HG03558 (cell line): Measurements from ENCODE around the gene SCYL3.

Source experiments
- ATAC-seq: cut with Tn5 transposase; IDR thresholded peaks from one replicate; pipeline ENCODE4 v1.9.1; 2021; ENCODE audit warnings: moderate number of reproducible peaks; ENCODE audit not compliant: unreplicated experiment; ENCODE audit errors: extremely low read depth

SCYL3 gene

DNA sequence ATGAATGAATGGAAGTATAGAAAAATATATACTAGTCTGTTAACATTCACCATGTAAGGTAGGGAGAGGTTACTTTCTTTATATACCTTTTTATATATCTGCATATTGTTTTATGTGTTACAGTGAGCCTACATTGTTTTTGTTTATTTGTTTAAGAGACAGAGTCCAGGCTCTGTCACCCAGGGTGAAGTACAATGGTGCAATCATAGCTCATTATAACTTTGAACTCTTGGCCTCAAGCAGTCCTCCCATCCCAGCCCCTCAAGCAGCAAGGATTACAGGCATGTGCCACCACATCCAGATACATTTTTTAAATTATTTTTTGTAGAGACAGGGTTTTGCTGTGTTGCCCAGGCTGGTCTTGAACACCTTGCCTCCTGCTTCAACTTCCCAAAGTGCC is 7.4 kb upstream of the SCYL3 start:
- ATAC-seq, result no peak

- ATAC-seq, result no peak
These were observed 6.9 kb upstream of the SCYL3 start for GRCh38 chr1:169900571-169900970.

GRCh38 chr1:169899519-169900217 is 6.0 kb upstream of the SCYL3 start:
- no peak for ATAC-seq

- no peak for ATAC-seq
These were observed 2.3 kb upstream of the SCYL3 start for GRCh38 chr1:169896013-169896412.

- no peak for ATAC-seq
These were observed 889 bp upstream of the SCYL3 start for GRCh38 chr1:169894424-169895145.

- peak; percentile 0 for ATAC-seq
These were observed 610 bp downstream of the SCYL3 start for GRCh38 chr1:169892927-169893644.

- no peak for ATAC-seq
These were observed 1.3 kb downstream of the SCYL3 start for GRCh38 chr1:169892176-169892926.

GRCh38 chr1:169891539-169891885 is 2.2 kb downstream of the SCYL3 start:
- ATAC-seq, result no peak

- no peak for ATAC-seq
These were observed 2.7 kb downstream of the SCYL3 start for GRCh38 chr1:169890761-169891538.

- ATAC-seq, result no peak
These were observed 3.8 kb downstream of the SCYL3 start for GRCh38 chr1:169889871-169890270.

DNA sequence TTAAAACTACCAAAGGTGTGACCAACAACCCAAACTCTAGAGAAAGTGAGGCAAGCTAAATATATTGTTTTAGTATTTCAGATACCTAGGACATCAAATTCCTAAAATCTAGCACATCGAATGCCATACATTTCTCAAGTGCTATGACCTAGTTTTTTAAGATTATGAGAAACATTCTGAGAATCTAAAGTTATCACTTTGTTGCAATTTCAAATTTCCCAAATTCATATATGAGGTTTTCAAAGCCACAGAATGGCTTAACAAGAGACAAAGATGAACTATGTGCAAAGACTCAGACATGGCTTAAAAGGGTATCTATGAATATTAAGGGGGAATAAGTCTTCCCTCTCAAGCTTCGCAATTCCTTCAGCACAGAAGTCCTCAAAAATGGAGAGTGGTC is 6.8 kb downstream of the SCYL3 start:
- no peak for ATAC-seq

- no peak for ATAC-seq
These were observed 7.3 kb downstream of the SCYL3 start for GRCh38 chr1:169886422-169886821.

- ATAC-seq, result no peak
These were observed 8.5 kb downstream of the SCYL3 start for GRCh38 chr1:169885207-169885606.

GRCh38 chr1:169884634-169885033 is 9.1 kb downstream of the SCYL3 start:
- no peak for ATAC-seq

GRCh38 chr1:169882039-169882511 is 11.6 kb downstream of the SCYL3 start:
- no peak for ATAC-seq

GRCh38 chr1:169879034-169879840 is 14.5 kb downstream of the SCYL3 start:
- no peak for ATAC-seq

- no peak for ATAC-seq
These were observed 15.2 kb downstream of the SCYL3 start for GRCh38 chr1:169878498-169878897.

GRCh38 chr1:169877800-169878491 is 15.8 kb downstream of the SCYL3 start:
- ATAC-seq, result no peak
